GM13977 (cell line): ENCODE data around the gene C12orf75.

ENCODE experiments used
- DNase-seq: peaks from one replicate; pipeline ENCODE4 v3.0.0; 2012; ENCODE audit warnings: low spot score
- in situ Hi-C: fragments of 300-500 bp; cut with MboI; formaldehyde crosslinking; loops from one replicate; pipeline ENCODE4 v1.12.0; 2022; ENCODE audit warnings: low sequenced_read_pairs, low pct_unique_long_range_greater_than_20kb, mixed read lengths, inconsistent platforms; ENCODE audit not compliant: unreplicated experiment
- TF ChIP-seq, protein P1 (sequence below): IDR thresholded peaks from 2 replicates; pipeline ENCODE4 v1.5.1; 2012; ENCODE audit warnings: mild to moderate bottlenecking, control low read depth; ENCODE audit not compliant: insufficient read depth; ENCODE audit errors: extremely low read depth, missing control alignments

Gene C12orf75

DNA sequence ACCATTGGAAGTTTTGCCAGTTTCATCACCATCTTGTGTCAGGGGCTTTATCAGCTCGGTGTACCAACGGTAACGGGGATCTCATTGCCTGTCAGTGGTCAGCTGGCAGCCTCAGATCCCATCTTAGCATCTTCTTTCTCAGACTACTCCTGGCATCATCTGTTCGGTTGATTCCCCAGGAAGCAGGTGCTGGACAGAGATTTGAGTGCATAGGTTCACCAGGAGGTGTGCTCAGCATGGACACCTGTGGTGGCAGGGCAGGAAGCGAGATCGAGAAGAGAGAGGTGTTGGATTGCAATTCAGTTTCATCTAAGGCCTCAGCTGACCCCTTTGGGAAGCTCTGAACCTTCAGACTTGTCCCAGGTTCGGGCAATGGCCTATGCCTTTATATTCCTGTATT, 76.0 kb downstream of the C12orf75 start:
- in situ Hi-C loops = no loop called here
- TF ChIP-seq, protein P1, sequence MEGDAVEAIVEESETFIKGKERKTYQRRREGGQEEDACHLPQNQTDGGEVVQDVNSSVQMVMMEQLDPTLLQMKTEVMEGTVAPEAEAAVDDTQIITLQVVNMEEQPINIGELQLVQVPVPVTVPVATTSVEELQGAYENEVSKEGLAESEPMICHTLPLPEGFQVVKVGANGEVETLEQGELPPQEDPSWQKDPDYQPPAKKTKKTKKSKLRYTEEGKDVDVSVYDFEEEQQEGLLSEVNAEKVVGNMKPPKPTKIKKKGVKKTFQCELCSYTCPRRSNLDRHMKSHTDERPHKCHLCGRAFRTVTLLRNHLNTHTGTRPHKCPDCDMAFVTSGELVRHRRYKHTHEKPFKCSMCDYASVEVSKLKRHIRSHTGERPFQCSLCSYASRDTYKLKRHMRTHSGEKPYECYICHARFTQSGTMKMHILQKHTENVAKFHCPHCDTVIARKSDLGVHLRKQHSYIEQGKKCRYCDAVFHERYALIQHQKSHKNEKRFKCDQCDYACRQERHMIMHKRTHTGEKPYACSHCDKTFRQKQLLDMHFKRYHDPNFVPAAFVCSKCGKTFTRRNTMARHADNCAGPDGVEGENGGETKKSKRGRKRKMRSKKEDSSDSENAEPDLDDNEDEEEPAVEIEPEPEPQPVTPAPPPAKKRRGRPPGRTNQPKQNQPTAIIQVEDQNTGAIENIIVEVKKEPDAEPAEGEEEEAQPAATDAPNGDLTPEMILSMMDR = no peak
- DNase-seq = no peak

DNA sequence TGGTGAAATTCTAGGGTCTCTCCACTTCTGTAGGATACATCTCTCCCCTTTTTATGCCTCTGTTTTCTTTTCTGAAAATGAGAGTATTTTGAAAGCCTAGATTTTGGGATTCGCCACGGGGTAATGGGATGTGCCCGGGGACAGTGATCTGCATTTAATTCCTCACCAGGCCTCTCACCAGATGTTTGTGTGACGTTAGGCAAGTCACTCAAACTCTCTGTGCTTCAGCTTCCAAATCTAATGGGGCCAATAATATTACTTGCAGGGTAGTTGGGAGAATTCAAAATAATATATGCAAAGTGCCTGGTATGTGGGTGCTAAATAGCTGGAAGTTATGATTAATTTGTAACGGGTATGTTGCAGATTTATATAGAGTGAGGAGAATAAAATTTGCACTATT, 78.8 kb downstream of the C12orf75 start:
- in situ Hi-C loops = no loop called here
- no peak for DNase-seq
- TF ChIP-seq, protein P1 = no peak

DNA sequence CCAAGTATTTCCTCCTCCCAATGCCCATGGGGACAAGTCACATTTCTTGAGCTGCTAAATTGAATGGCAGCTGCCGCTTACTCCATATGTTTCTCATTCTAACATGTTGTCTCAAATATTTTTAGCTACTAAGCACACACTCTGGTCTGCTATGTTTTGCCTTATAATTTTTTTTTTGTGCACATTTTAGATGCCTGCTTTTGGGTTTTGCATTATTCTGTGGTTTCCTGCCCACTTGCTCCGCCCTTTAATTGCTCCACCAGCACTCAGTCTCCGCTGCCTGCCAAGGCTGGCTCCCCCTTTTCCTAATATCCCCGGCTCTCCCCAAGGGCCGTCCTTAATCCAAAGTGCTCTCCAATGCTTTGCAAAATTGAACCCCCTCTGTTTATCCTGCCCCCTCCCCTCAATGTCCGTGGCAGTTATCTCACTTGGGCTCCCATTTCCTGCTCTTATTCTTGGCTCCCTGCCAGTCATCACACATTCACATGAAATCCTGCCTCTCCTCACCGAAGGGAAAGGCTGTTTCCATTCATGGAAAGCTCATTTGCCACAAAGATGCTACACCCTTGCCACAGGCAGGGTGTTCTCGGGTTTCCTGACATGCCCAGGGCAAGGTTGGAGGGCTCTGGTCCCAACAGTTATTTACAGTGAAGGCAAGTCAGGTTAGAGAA, 79.4 kb downstream of the C12orf75 start:
- DNase-seq = no peak
- in situ Hi-C loops = no loop called here
- TF ChIP-seq, protein P1 = no peak

DNA sequence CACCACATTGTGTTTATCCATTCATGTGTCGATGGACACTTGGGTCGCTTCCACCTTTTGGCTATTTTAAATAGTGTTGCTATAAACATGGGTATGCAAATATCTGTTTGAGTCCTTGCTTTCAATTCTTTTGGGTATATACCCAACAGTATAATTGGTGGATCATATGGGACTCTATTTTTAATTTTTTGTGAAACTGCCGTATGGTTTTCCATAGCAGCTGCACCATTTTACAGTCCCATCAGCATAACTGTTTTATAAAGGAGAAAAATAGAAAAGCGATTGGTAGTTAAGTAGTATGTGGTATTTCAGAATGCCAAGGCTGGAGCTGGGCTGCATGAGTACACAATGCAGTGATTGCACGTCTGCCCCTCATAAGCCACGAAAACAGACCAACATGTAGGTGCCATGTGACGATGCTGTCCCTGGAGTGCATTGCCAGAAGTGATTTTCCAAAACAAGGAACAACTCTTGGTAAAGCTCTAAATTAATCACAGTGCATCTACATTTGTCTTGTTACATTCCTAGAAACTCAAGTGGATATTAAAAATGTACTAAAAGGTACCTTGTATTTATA, 83.5 kb downstream of the C12orf75 start:
- TF ChIP-seq, protein P1 = no peak
- in situ Hi-C loops = no loop called here
- DNase-seq = no peak

DNA sequence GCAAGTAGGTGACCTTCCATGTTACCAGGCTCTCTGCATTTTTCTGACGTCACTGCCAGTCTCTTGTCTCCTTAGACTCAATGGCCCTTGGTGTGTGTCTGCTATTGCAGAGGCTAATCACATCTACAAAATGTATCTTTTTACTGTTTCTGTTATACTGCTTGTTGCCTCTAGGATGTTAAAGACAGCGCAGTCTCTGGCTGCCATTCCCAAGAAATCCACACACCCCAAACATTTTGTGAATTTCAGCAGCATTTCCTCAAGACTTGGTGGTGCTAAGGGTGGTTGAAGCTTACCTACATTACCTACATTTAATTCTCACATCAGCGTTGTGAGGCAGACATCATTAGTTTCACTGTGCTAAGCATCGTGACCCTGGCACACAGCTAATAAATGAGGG, 87.2 kb downstream of the C12orf75 start:
- DNase-seq = no peak
- TF ChIP-seq, protein P1 = no peak
- in situ Hi-C loops = no loop called here

DNA sequence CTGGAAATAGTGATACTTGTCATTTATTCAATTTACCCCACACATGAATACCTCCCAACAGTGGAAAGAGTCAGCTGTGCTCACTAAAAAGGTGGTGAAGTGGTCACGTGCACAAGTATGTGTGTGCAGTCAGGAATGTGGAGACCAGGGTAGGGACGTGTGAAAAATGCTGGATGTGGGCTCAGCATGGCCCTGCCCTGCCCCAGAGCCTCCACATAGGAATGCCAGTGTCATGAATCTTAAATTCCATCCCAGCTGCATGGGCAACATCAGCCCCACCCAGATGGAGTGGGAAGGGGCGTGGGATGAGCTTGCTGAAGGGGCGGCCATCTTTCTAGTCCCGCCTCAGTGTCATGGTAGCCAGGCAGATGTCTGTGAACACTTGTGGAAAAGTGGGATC, 87.7 kb downstream of the C12orf75 start:
- DNase-seq = no peak
- in situ Hi-C loops = no loop called here
- TF ChIP-seq, protein P1 = no peak

DNA sequence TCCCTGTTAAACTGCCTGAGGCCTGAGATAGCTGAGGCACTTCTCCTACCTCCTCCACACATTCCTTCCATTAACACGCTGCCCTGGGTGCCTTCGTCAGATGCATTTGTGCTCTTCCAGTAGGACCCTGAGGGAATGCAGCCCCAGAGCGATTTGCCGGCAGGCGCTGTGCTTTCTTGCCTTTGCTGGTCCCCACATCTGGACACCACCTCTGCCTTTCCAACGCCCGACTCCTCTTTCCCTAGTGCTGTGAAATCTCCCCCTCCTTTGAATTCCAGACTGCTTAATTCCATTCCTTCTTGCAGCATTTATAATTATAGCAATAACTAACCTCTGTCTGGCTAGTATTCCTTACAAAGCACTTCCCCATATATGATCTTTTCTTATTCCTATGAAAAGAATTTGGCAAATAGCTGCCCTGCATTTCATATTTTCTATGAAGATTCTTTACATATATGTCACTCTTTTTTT, 88.4 kb downstream of the C12orf75 start:
- TF ChIP-seq, protein P1 = no peak
- DNase-seq = no peak
- in situ Hi-C loops = no loop called here
